ENCODE measurements around the gene HPCAL1.

DNA sequence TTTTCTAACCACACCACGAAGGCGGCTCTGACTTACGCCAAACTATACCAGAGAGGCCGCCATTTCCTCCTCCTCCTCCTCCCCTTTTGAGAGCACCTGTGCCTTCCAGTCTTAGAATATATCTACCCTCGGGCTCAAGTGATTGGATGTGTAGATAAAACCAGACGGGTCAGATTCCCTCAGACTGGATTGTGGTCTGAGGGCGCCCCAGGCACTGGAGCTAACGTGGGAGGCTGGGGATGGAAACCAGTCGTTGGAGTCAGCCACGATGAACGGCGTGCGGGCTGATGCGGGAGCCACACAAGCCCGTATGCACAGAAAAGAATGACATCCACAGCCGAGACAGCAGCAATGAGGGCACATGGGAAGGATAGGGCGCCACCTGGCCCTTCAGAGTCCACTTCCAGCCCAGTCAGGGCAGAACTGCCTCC, 157.7 kb downstream of the HPCAL1 start:
- TF ChIP-seq, protein P1, sequence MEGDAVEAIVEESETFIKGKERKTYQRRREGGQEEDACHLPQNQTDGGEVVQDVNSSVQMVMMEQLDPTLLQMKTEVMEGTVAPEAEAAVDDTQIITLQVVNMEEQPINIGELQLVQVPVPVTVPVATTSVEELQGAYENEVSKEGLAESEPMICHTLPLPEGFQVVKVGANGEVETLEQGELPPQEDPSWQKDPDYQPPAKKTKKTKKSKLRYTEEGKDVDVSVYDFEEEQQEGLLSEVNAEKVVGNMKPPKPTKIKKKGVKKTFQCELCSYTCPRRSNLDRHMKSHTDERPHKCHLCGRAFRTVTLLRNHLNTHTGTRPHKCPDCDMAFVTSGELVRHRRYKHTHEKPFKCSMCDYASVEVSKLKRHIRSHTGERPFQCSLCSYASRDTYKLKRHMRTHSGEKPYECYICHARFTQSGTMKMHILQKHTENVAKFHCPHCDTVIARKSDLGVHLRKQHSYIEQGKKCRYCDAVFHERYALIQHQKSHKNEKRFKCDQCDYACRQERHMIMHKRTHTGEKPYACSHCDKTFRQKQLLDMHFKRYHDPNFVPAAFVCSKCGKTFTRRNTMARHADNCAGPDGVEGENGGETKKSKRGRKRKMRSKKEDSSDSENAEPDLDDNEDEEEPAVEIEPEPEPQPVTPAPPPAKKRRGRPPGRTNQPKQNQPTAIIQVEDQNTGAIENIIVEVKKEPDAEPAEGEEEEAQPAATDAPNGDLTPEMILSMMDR (IDR thresholded peaks at IDR 0.05), result no peak
- TF ChIP-seq POLR2A (IDR thresholded peaks at IDR 0.05), result no peak
